Endodermal cell (in vitro differentiated cells): ENCODE measurements around the gene ELL2. TPM values are rescaled to one million over a fixed set of nuclear protein-coding genes. Genes with fewer than 3 reads are reported as not detected.

ENCODE experiments used
- DNase-seq: peaks from one replicate; pipeline ENCODE4 v3.0.0-alpha.2; 2017
- H3K27ac ChIP-seq: 2 replicates; pipeline ENCODE4 v1.5.1; 2013; ENCODE audit warnings: mild to moderate bottlenecking, low read depth, low read length, moderate library complexity
- H3K27me3 ChIP-seq: 2 replicates; pipeline ENCODE4 v1.6.1; 2013; ENCODE audit warnings: mild to moderate bottlenecking, low read length, moderate library complexity; ENCODE audit not compliant: insufficient read depth, control insufficient read depth, poor library complexity, severe bottlenecking
- H3K36me3 ChIP-seq: 2 replicates; pipeline ENCODE4 v1.7.0; 2013; ENCODE audit warnings: mild to moderate bottlenecking, low read length, moderate library complexity; ENCODE audit not compliant: control insufficient read depth, insufficient read depth
- H3K4me1 ChIP-seq: one replicate; pipeline ENCODE4 v1.7.0; 2013; ENCODE audit warnings: low read length; ENCODE audit not compliant: control insufficient read depth, insufficient read depth
- H3K4me3 ChIP-seq: 2 replicates; pipeline ENCODE4 v1.5.1; 2013; ENCODE audit warnings: mild to moderate bottlenecking, low read length, moderate library complexity
- H3K9ac ChIP-seq: 2 replicates; pipeline ENCODE4 v1.6.1; 2013; ENCODE audit warnings: mild to moderate bottlenecking, low read length, moderate library complexity; ENCODE audit not compliant: poor library complexity, severe bottlenecking; ENCODE audit errors: extremely low read depth
- H3K9me3 ChIP-seq: 2 replicates; pipeline ENCODE4 v1.6.1; 2013; ENCODE audit warnings: mild to moderate bottlenecking, low read length, moderate library complexity; ENCODE audit not compliant: control insufficient read depth
- H3K27ac Mint-ChIP-seq: 2 replicates; pipeline ENCODE4 v1.8.0; 2020; ENCODE audit warnings: mixed read lengths
- H3K27me3 Mint-ChIP-seq: 2 replicates; pipeline ENCODE4 v1.8.0; 2021; ENCODE audit warnings: mild to moderate bottlenecking, mixed read lengths; ENCODE audit not compliant: insufficient read depth
- H3K36me3 Mint-ChIP-seq: 2 replicates; pipeline ENCODE4 v1.8.0; 2020; ENCODE audit warnings: low read depth, mixed read lengths
- H3K4me1 Mint-ChIP-seq: 2 replicates; pipeline ENCODE4 v1.8.0; 2020; ENCODE audit warnings: mixed read lengths
- H3K4me3 Mint-ChIP-seq: 2 replicates; pipeline ENCODE4 v1.8.0; 2020; ENCODE audit warnings: mild to moderate bottlenecking, moderate library complexity, mixed read lengths
- H3K9me3 Mint-ChIP-seq: 2 replicates; pipeline ENCODE4 v1.8.0; 2020; ENCODE audit warnings: mild to moderate bottlenecking, mixed read lengths
- WGBS, 2 experiments: methylation state at CpG; one replicate each; pipeline versions ENCODE4 v1.1.5 to v1.1.7; 2013; ENCODE audit warnings: missing lambda C conversion rate in 2 of 2, mixed read lengths in 1 of 2; ENCODE audit not compliant: insufficient coverage in 1 of 2, insufficient read length in 1 of 2; 5-methylcytosine and 5-hydroxymethylcytosine counted together
- total RNA-seq, 2 donors: library from RNA; stranded (reverse); fragmentation: NEBNext Ultra II Directional in 1 of 2; extraction: Animal tissue kit (Norgen Biotek cat#: 25700) in 1 of 2; gene quantifications; 2 replicates in 1 of 2; 3 replicates in 1 of 2; pipeline ENCODE4 v1.2.1, GENCODE V29; 2021
- TF ChIP-seq, protein P1 (sequence below): fragments of 200-600 bp; sonication (generic); conservative IDR thresholded peaks from 2 replicates; pipeline ENCODE4 v1.5.0; 2021; ENCODE audit warnings: antibody characterized with exemption, mild to moderate bottlenecking

The ELL2 gene
- total RNA-seq, 2 donors from 2014 or later, result 28.6 to 44.1 TPM

DNA sequence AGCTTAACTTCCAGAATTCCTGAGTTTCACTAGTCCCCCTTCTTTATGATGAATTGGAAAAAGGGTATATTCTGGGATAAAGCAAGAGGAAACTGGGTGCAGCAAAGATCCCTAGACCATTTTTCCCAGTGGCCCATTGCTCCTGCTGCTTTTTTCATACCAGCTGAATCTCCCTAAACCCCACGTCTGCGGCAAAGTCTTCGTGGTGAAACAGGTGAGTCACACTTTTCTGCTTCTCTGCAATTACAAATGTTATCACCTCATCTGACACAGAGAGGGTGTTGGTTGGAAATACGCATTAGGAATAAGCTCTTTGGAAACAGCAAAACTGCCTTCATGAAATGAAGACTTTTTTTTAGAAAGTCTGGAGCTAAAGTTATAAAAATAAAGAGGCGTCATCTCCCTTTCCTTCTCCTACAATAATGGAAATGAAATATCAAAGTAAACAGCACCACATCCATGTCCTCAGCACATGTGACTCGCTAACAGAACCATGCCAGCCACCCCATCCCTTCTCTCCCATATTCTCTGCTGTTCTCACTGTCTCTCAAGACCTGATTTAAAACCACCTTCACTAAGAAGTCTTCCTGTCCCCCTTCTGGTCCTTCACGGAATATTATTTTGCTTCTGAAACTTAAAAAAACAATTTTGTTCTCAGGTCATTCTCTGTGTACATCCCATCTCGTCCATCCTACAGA lies 99.6 kb downstream of the ELL2 start:
- DNase-seq, result no peak
- Mint-ChIP-seq H3K4me1 (peaks cover 69% of the 10 kb centered on the region), H3K4me3 (no peak overlapping the region), H3K36me3 (no peaks in the 10 kb centered on the region), H3K27ac (no peak overlapping the region), H3K9me3 (no peaks in the 10 kb centered on the region), H3K27me3 (no peaks in the 10 kb centered on the region)
- Histone ChIP-seq H3K27ac (no peak overlapping the region), H3K4me1 (peaks cover 27% of the 10 kb centered on the region), H3K4me3 (no peak overlapping the region), H3K9ac (no peak overlapping the region), H3K9me3 (no peaks in the 10 kb centered on the region), H3K27me3 (no peaks in the 10 kb centered on the region), H3K36me3 (no peaks in the 10 kb centered on the region)
- WGBS, 2 experiments, result 84 to 88% methylated on average over 7 to 8 of the region's 8 CpGs
- TF ChIP-seq, protein P1, sequence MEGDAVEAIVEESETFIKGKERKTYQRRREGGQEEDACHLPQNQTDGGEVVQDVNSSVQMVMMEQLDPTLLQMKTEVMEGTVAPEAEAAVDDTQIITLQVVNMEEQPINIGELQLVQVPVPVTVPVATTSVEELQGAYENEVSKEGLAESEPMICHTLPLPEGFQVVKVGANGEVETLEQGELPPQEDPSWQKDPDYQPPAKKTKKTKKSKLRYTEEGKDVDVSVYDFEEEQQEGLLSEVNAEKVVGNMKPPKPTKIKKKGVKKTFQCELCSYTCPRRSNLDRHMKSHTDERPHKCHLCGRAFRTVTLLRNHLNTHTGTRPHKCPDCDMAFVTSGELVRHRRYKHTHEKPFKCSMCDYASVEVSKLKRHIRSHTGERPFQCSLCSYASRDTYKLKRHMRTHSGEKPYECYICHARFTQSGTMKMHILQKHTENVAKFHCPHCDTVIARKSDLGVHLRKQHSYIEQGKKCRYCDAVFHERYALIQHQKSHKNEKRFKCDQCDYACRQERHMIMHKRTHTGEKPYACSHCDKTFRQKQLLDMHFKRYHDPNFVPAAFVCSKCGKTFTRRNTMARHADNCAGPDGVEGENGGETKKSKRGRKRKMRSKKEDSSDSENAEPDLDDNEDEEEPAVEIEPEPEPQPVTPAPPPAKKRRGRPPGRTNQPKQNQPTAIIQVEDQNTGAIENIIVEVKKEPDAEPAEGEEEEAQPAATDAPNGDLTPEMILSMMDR, result peak; percentile 59

GRCh38 chr5:95861221-95861863 lies 100.3 kb downstream of the ELL2 start:
- Mint-ChIP-seq H3K27ac (no peak overlapping the region), H3K36me3 (no peaks in the 10 kb centered on the region), H3K4me3 (no peak overlapping the region), H3K9me3 (no peaks in the 10 kb centered on the region), H3K4me1 (peaks cover 69% of the 10 kb centered on the region), H3K27me3 (no peaks in the 10 kb centered on the region)
- no peaks in the 10 kb centered on the region for H3K36me3 ChIP-seq
- no peaks in the 10 kb centered on the region for H3K27me3 ChIP-seq
- TF ChIP-seq, protein P1, result no peak
- H3K9me3 ChIP-seq, result no peaks in the 10 kb centered on the region
- no peak for DNase-seq
- no peak overlapping the region for H3K9ac ChIP-seq
- no peak overlapping the region for H3K27ac ChIP-seq
- WGBS, 2 experiments, result 93 to 96% methylated on average over 14 of the region's 14 CpGs
- H3K4me1 ChIP-seq, result peaks cover 28% of the 10 kb centered on the region
- no peak overlapping the region for H3K4me3 ChIP-seq

- Mint-ChIP-seq H3K36me3 (no peaks in the 10 kb centered on the region), H3K9me3 (no peaks in the 10 kb centered on the region), H3K27ac (peak overlapping the region; percentile 36), H3K27me3 (no peaks in the 10 kb centered on the region), H3K4me3 (no peak overlapping the region), H3K4me1 (peaks cover 63% of the 10 kb centered on the region)
- no peak for DNase-seq
- TF ChIP-seq, protein P1, result no peak
- no peaks in the 10 kb centered on the region for H3K27me3 ChIP-seq
- no peaks in the 10 kb centered on the region for H3K36me3 ChIP-seq
- no peak overlapping the region for H3K27ac ChIP-seq
- H3K4me3 ChIP-seq, result no peak overlapping the region
- H3K9me3 ChIP-seq, result no peaks in the 10 kb centered on the region
- 75 to 80% methylated on average over 1 to 4 of the region's 4 CpGs for WGBS, 2 experiments
- H3K9ac ChIP-seq, result no peak overlapping the region
- peaks cover 26% of the 10 kb centered on the region for H3K4me1 ChIP-seq
Observed at GRCh38 chr5:95859661-95860060, 102.0 kb downstream of the ELL2 start.
